ENCODE results near the gene PCED1B. TPM values are rescaled to one million over a fixed set of nuclear protein-coding genes. Genes with fewer than 3 reads are reported as not detected.
"Not testable (repeated sequence)": the region's sequence is repeated elsewhere in the genome, so short reads cannot be mapped to it uniquely, and the experiment has no call there.

PCED1B gene
- total RNA-seq, 1 donor from 2014 or later: 0.41 TPM

- DNase-seq (ENCODE audit: low spot score in 2 of 2) (no peak), FAIRE-seq (no peak)
Measured at GRCh38 chr12:47268501-47269454, 189.4 kb downstream of the PCED1B start.

GRCh38 chr12:47269916-47270315 lies 190.5 kb downstream of the PCED1B start:
- no peak for FAIRE-seq
- DNase-seq (ENCODE audit: low spot score in 2 of 2): no peak

GRCh38 chr12:47270782-47271664 lies 191.6 kb downstream of the PCED1B start:
- FAIRE-seq: no peak
- DNase-seq (ENCODE audit: low spot score in 2 of 2): no peak

DNA sequence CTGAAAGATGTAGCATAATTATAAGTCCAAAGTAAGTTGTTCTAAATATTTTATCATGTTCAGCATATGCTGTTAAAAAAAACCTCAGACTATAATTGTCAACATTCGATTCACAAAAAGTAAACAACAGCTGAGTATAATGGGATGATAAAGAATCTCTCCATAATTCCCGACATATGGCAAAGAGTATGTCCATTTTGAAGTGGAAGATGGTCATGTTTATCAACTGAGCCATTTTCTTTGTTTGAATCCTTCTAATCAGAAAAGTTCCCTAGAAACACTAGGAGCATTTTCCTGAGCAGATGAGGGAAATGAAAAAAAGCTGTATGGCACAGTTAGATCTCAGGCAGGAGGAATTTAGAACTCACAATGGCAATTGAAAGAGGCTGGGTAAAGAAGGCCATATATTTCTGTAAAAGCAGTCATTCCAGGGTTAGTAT lies 192.4 kb downstream of the PCED1B start:
- DNase-seq (ENCODE audit: low spot score in 2 of 2) (no peak), FAIRE-seq (no peak)

DNA sequence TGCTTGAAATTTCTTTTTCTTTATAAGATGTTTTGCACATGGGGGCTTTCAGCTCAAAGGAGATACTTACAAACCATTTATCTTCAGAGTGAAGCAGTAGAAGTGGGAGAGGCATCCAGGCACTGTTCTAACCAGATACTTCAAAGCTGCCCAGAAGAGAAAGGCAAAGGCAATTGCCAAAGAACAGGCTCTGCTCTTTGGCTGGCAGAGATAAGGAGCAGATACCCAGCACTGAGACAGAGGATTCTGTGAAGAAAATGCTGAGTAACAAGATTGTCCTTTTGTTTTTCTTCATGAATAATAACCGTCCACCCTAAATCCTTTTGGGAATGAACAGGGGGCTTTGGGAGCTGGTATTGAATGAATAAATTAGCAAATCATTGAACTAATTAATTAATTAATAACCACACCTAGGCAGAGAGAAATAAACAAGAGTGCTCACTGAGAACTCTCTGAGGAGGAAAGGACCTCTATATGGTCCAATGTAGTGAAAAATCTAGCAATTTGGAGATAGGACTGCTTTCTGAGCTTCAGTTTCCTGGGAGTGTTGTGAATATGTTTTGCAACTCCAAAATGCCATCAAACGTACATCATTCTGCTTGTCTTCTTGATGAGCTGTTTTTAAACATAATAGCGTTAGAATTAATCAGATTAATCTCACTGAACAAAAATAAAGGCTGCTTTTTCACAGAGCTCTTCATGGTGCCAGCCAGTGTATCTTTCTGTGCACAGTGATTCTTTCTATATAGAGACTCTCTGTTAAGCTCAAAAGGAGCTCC lies 193.2 kb downstream of the PCED1B start:
- DNase-seq (ENCODE audit: low spot score in 2 of 2): no peak
- no peak for FAIRE-seq

DNA sequence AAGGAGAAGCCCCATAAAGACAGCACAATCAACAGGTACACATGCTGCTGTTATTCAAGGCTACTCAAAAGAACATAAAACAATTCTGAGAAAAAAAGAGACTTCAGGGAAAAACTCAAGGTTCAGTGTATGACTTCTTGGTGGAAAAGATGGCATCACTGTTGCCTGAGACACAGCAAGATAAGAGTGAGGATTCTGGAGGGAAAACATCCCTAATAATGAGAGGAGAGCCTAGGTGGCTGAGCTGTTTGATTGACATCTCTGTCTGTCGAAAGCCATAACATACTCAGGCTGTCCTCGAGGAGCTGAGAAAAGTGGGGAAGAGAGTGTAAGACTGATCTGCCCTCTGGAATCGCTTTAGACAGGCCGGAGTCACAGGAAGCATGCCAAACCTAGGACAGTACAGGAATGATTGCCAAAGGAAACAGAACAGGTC lies 193.8 kb downstream of the PCED1B start:
- DNase-seq (ENCODE audit: low spot score in 2 of 2) (no peak), FAIRE-seq (no peak)

DNA sequence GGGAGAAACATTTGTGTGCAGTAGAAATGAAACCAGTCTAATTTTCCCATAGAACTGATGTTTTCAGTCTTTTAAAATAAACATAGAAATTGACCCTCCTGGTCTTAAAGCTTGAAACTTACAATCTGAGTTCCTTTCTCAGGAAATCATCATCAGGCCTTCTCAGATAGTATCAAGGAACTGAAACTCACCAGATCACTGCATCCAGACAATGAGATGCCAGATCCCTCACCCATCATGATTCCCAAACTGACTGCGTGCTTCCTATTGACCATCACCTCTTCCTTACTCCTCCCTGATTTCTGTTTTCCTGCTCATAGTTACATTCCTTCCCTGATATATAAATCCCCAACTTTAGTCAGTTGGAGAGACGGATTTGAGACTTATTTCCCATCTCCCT lies 195.3 kb downstream of the PCED1B start:
- FAIRE-seq: no peak
- DNase-seq (ENCODE audit: low spot score in 2 of 2): no peak

DNA sequence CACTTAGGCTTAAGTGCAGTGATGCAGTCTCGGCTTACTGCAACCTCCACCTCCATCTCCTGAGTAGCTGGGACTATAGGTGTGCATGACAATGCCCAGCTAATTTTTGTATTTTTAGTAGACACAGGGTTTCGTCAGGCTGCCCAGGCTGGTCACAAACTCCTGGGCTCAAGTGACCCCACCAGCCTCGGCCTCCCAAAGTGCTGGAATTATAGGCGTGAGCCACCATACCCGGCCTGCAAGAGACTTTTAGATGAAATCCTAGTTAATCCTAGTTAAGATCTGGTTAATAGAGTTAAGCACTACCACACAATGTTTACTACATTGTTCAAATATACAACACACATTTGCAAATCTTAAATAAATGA lies 196.8 kb downstream of the PCED1B start:
- FAIRE-seq: no peak
- no peak for DNase-seq (ENCODE audit: low spot score in 2 of 2)

DNA sequence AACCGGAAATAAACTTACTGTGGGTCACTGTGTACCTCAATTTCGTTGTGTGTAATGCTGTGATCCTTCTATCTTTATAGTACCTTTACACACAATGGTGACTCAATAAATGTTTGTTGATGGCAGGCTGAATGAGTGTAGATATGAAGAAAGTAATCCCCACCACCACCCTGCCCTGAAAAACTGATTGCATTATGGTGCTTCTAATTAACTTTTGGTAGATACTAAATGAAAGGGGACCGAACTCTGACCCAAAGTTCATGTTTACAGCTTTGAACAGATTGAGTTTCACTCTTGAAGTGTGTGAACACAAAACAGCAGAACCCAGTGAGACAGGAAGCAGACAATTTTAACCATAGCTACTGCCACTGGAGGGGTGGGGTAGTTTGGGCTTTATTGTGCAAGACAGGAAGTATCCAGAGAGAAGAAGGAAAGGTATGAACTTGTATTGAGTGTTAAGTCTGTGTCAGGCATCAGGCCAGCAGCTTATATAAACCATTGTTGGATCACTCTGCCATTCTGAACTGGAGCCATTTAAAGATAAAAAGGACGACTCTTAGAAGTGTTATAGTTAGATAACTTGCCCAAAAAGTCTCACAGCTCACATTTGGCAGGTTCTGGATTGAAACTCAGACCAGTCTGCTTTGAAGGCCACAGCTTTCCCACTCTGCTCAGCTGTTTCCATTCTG lies 197.3 kb downstream of the PCED1B start:
- no peak for FAIRE-seq
- DNase-seq (ENCODE audit: low spot score in 2 of 2): no peak

GRCh38 chr12:47277972-47278448 lies 198.6 kb downstream of the PCED1B start:
- FAIRE-seq (no peak), DNase-seq (ENCODE audit: low spot score in 2 of 2) (peak in 1 of 2 donors; percentile 29)

DNA sequence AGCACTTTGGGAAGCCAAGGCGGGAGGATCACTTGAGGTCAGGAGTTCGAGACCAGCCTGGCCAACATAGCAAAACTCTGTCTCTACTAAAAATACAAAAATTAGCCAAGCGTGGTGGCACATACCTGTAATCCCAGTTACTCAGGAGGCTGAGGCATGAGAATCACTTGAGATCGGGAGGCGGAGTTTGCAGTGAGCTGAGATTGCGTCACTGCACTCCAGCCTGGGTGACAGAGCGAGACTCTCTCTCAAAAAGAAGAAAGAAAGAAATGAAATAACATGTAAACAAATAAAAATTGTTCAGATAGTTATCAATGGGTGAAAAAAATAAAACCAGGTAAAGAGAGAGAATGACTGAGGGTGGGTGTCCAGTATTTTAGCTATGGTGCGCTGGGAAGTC lies 200.3 kb downstream of the PCED1B start:
- not testable (repeated sequence) for FAIRE-seq; DNase-seq (ENCODE audit: low spot score in 2 of 2)

GRCh38 chr12:47280543-47281300 lies 201.3 kb downstream of the PCED1B start:
- DNase-seq (ENCODE audit: low spot score in 2 of 2) (no peak), FAIRE-seq (no peak)

- DNase-seq (ENCODE audit: low spot score in 2 of 2): no peak
- no peak for FAIRE-seq
Measured at GRCh38 chr12:47281667-47282171, 202.3 kb downstream of the PCED1B start.

GRCh38 chr12:47282206-47282605 lies 202.8 kb downstream of the PCED1B start:
- no peak for DNase-seq (ENCODE audit: low spot score in 2 of 2)

More at GRCh38 chr12:47282206-47282605, 202.8 kb downstream of the PCED1B start:
- FAIRE-seq: no peak

Small RNA genes within 50 kb of the gene (small RNA-seq; reads per million reads assigned to genes)
- gene MIR4698: not detected

Other genes with a start within 250 kb of the PCED1B start
- gene AMIGO2, start 338 bp downstream of the PCED1B start, total RNA-seq: 21.2 TPM